Stimulated activated memory B cell treated with anti-CD40 and anti-IgM and Interleukin-4, amounts not matched to agents 10 μg/mL and 1 μg/mL and 100 μg/mL, for 72 hours (primary cell): ENCODE measurements around the gene TAC3.
A peak's percentile ranks its signal among the peaks of the same experiment; 100 is the strongest.
"Not testable (repeated sequence)": the region's sequence is repeated elsewhere in the genome, so short reads cannot be mapped to it uniquely, and the experiment has no call there.

Source experiments
- ATAC-seq: fragments of 150-1000 bp; cut with Tn5 transposase; 2 replicates; pipeline ENCODE4 v1.10.0; 2021
- H3K27ac Mint-ChIP-seq: one replicate; pipeline ENCODE4 v1.8.0; 2022; ENCODE audit warnings: mild to moderate bottlenecking, mixed read lengths
- H3K27me3 Mint-ChIP-seq: one replicate; pipeline ENCODE4 v1.8.0; 2022; ENCODE audit warnings: mixed read lengths
- H3K36me3 Mint-ChIP-seq: one replicate; pipeline ENCODE4 v1.8.0; 2022; ENCODE audit warnings: mixed read lengths
- H3K4me1 Mint-ChIP-seq: one replicate; pipeline ENCODE4 v1.8.0; 2022; ENCODE audit warnings: mixed read lengths
- H3K4me3 Mint-ChIP-seq: one replicate; pipeline ENCODE4 v1.8.0; 2022; ENCODE audit warnings: mild to moderate bottlenecking, moderate library complexity, mixed read lengths
- H3K9me3 Mint-ChIP-seq: one replicate; pipeline ENCODE4 v1.8.0; 2022; ENCODE audit warnings: mixed read lengths

TAC3 gene

GRCh38 chr12:57016348-57016747 is at the start of gene TAC3:
Gene TAC3 (minus strand): TSS chr12:57016529. CDS start chr12:57015797, 732 bp downstream.
- Mint-ChIP-seq H3K4me3 (no peak within 1 kb of the TSS), H3K9me3 (no peaks in the 10 kb centered on the region), H3K27ac (peak within 1 kb of the TSS; percentile 63), H3K27me3 (no peaks in the 10 kb centered on the region), H3K4me1 (peaks cover 24% of the 10 kb centered on the region), H3K36me3 (no peaks in the 10 kb centered on the region)
- no peak for ATAC-seq

- Mint-ChIP-seq H3K4me1 (peaks cover 16% of the 10 kb centered on the region), H3K9me3 (no peaks in the 10 kb centered on the region), H3K27me3 (no peaks in the 10 kb centered on the region), H3K36me3 (peaks cover 22% of the 10 kb centered on the region), H3K27ac (peak overlapping the region; percentile 90), H3K4me3 (peak overlapping the region; percentile 75)
- peak; percentile 88 for ATAC-seq
These were observed 47.8 kb upstream of the TAC3 start for GRCh38 chr12:57063991-57064685.

GRCh38 chr12:57058454-57058853 is 42.1 kb upstream of the TAC3 start:
- Mint-ChIP-seq H3K27ac (peak overlapping the region; percentile 33), H3K4me1 (peaks cover 24% of the 10 kb centered on the region), H3K9me3 (no peaks in the 10 kb centered on the region), H3K36me3 (peaks cover 29% of the 10 kb centered on the region), H3K4me3 (no peak overlapping the region), H3K27me3 (no peaks in the 10 kb centered on the region)
- peak; percentile 77 for ATAC-seq

GRCh38 chr12:57057067-57057751 is 40.9 kb upstream of the TAC3 start:
- ATAC-seq: no peak
- Mint-ChIP-seq H3K4me3 (no peak overlapping the region), H3K36me3 (peaks cover 29% of the 10 kb centered on the region), H3K27ac (peak overlapping the region; percentile 53), H3K4me1 (peaks cover 24% of the 10 kb centered on the region), H3K27me3 (no peaks in the 10 kb centered on the region), H3K9me3 (no peaks in the 10 kb centered on the region)

GRCh38 chr12:57055824-57056223 is 39.5 kb upstream of the TAC3 start:
- Mint-ChIP-seq H3K27ac (no peak overlapping the region), H3K36me3 (peaks cover 29% of the 10 kb centered on the region), H3K4me1 (peaks cover 24% of the 10 kb centered on the region), H3K4me3 (no peak overlapping the region), H3K9me3 (no peaks in the 10 kb centered on the region), H3K27me3 (no peaks in the 10 kb centered on the region)
- ATAC-seq: no peak

- H3K9me3 Mint-ChIP-seq, H3K27ac Mint-ChIP-seq, H3K27me3 Mint-ChIP-seq, H3K4me3 Mint-ChIP-seq, ATAC-seq: not testable (repeated sequence)
- Mint-ChIP-seq H3K36me3 (peaks cover 24% of the 10 kb centered on the region), H3K4me1 (peaks cover 22% of the 10 kb centered on the region)
These were observed 37.6 kb upstream of the TAC3 start for GRCh38 chr12:57053901-57054300.

- Mint-ChIP-seq H3K4me1 (peaks cover 15% of the 10 kb centered on the region), H3K36me3 (peaks cover 17% of the 10 kb centered on the region)
- ATAC-seq, H3K9me3 Mint-ChIP-seq, H3K4me3 Mint-ChIP-seq, H3K27me3 Mint-ChIP-seq, H3K27ac Mint-ChIP-seq: not testable (repeated sequence)
These were observed 36.8 kb upstream of the TAC3 start for GRCh38 chr12:57053146-57053545.

- H3K4me3 Mint-ChIP-seq: no peak overlapping the region
- H3K36me3 Mint-ChIP-seq: peaks cover 5% of the 10 kb centered on the region
- no peak for ATAC-seq
- H3K9me3 Mint-ChIP-seq: no peaks in the 10 kb centered on the region
- no peak overlapping the region for H3K27ac Mint-ChIP-seq
- peaks cover 20% of the 10 kb centered on the region for H3K4me1 Mint-ChIP-seq
- H3K27me3 Mint-ChIP-seq: no peaks in the 10 kb centered on the region
These were observed 34.7 kb upstream of the TAC3 start for GRCh38 chr12:57051011-57051410.

GRCh38 chr12:57049890-57050289 is 33.6 kb upstream of the TAC3 start, which contains the start of gene MYO1A:
Gene MYO1A (minus strand): TSS chr12:57050129. CDS start chr12:57048323, 1,806 bp downstream.
- H3K27ac Mint-ChIP-seq: peak within 1 kb of the TSS; percentile 52

GRCh38 chr12:57049119-57049446 is 32.8 kb upstream of the TAC3 start:
- H3K4me1 Mint-ChIP-seq: peaks cover 29% of the 10 kb centered on the region
- H3K4me3 Mint-ChIP-seq: no peak overlapping the region
- no peaks in the 10 kb centered on the region for H3K27me3 Mint-ChIP-seq
- no peaks in the 10 kb centered on the region for H3K9me3 Mint-ChIP-seq
- H3K27ac Mint-ChIP-seq: peak overlapping the region; percentile 52
- H3K36me3 Mint-ChIP-seq: peaks cover 3% of the 10 kb centered on the region
- ATAC-seq: no peak

More at GRCh38 chr12:57049890-57050289, 33.6 kb upstream of the TAC3 start, which contains the start of gene MYO1A:
- peaks cover 29% of the 10 kb centered on the region for H3K4me1 Mint-ChIP-seq
- H3K4me3 Mint-ChIP-seq: no peak within 1 kb of the TSS
- ATAC-seq: no peak
- H3K27me3 Mint-ChIP-seq: no peaks in the 10 kb centered on the region
- no peaks in the 10 kb centered on the region for H3K9me3 Mint-ChIP-seq
- H3K36me3 Mint-ChIP-seq: peaks cover 5% of the 10 kb centered on the region

- Mint-ChIP-seq H3K4me3 (no peak overlapping the region), H3K36me3 (no peaks in the 10 kb centered on the region), H3K4me1 (peaks cover 29% of the 10 kb centered on the region), H3K9me3 (no peaks in the 10 kb centered on the region), H3K27me3 (no peaks in the 10 kb centered on the region), H3K27ac (peak overlapping the region; percentile 52)
- no peak for ATAC-seq
These were observed 32.2 kb upstream of the TAC3 start for GRCh38 chr12:57048423-57049118.

GRCh38 chr12:57047981-57048380 is 31.7 kb upstream of the TAC3 start:
- Mint-ChIP-seq H3K9me3 (no peaks in the 10 kb centered on the region), H3K36me3 (no peaks in the 10 kb centered on the region), H3K4me1 (peaks cover 29% of the 10 kb centered on the region), H3K27ac (peak overlapping the region; percentile 87), H3K4me3 (no peak overlapping the region), H3K27me3 (no peaks in the 10 kb centered on the region)
- ATAC-seq: no peak

GRCh38 chr12:57046947-57047890 is 30.9 kb upstream of the TAC3 start:
- Mint-ChIP-seq H3K36me3 (no peaks in the 10 kb centered on the region), H3K4me3 (peak overlapping the region; percentile 44), H3K27me3 (no peaks in the 10 kb centered on the region), H3K9me3 (no peaks in the 10 kb centered on the region), H3K4me1 (peaks cover 29% of the 10 kb centered on the region), H3K27ac (peak overlapping the region; percentile 87)
- peak; percentile 89 for ATAC-seq

- Mint-ChIP-seq H3K4me1 (peaks cover 29% of the 10 kb centered on the region), H3K27ac (peak overlapping the region; percentile 87)
These were observed 29.9 kb upstream of the TAC3 start for GRCh38 chr12:57046086-57046791.

More at GRCh38 chr12:57046086-57046791, 29.9 kb upstream of the TAC3 start:
- H3K36me3 Mint-ChIP-seq: no peaks in the 10 kb centered on the region
- no peak overlapping the region for H3K4me3 Mint-ChIP-seq
- no peak for ATAC-seq
- H3K9me3 Mint-ChIP-seq: no peaks in the 10 kb centered on the region
- no peaks in the 10 kb centered on the region for H3K27me3 Mint-ChIP-seq
